ENCODE results near the gene GSTO1.
A peak's percentile ranks its signal among the peaks of the same experiment; 100 is the strongest.

Gene GSTO1

GRCh38 chr10:104253106-104253505, 1.6 kb upstream of the GSTO1 start (continued):
- TF ChIP-seq PRDM10 (tag by site-specific recombination; IDR thresholded peaks at IDR 0.05) (peak; percentile 86), HIC1 (tag by site-specific recombination; IDR thresholded peaks at IDR 0.05) (no peak), ZNF280C (tag by site-specific recombination; IDR thresholded peaks at IDR 0.05) (no peak), INSM2 (tag by site-specific recombination; IDR thresholded peaks at IDR 0.05) (no peak), HOXC10 (CRISPR knock-in tag; IDR thresholded peaks at IDR 0.05) (no peak), ZNF223 (tag by site-specific recombination; IDR thresholded peaks at IDR 0.05) (no peak), ZNF214 (tag by site-specific recombination; IDR thresholded peaks at IDR 0.05; ENCODE audit: borderline replicate concordance) (no peak), ZNF23 (tag by site-specific recombination; IDR thresholded peaks at IDR 0.05; ENCODE audit: borderline replicate concordance) (no peak), ZNF211 (tag by site-specific recombination; IDR thresholded peaks at IDR 0.05; ENCODE audit: low read depth) (no peak), ZNF48 (tag by site-specific recombination; IDR thresholded peaks at IDR 0.05) (no peak), ZNF398 (tag by site-specific recombination; IDR thresholded peaks at IDR 0.05) (peak; percentile 82), ZNF341 (tag by site-specific recombination; IDR thresholded peaks at IDR 0.05; ENCODE audit: low read depth) (no peak), ZNF768 (tag by site-specific recombination; IDR thresholded peaks at IDR 0.05) (no peak), ZSCAN5A (tag by site-specific recombination; IDR thresholded peaks at IDR 0.05) (no peak), ZNF518A (tag by site-specific recombination; conservative IDR thresholded peaks at IDR 0.05; ENCODE audit: low read depth) (no peak), ZNF785 (tag by site-specific recombination; IDR thresholded peaks at IDR 0.05) (no peak), ZXDB (tag by site-specific recombination; IDR thresholded peaks at IDR 0.05) (peak; percentile 73), ZNF621 (tag by site-specific recombination; IDR thresholded peaks at IDR 0.05) (no peak), ZNF132 (tag by site-specific recombination; IDR thresholded peaks at IDR 0.05; ENCODE audit: borderline replicate concordance) (no peak), ZNF274 (IDR thresholded peaks at IDR 0.05; ENCODE audit: low read length) (no peak), ZNF274 (tag by site-specific recombination; IDR thresholded peaks at IDR 0.05; ENCODE audit: borderline replicate concordance) (no peak)
